Measurements from ENCODE around the gene CD320.
"Not testable (repeated sequence)": the region's sequence is repeated elsewhere in the genome, so short reads cannot be mapped to it uniquely, and the experiment has no call there.

CD320 gene

DNA sequence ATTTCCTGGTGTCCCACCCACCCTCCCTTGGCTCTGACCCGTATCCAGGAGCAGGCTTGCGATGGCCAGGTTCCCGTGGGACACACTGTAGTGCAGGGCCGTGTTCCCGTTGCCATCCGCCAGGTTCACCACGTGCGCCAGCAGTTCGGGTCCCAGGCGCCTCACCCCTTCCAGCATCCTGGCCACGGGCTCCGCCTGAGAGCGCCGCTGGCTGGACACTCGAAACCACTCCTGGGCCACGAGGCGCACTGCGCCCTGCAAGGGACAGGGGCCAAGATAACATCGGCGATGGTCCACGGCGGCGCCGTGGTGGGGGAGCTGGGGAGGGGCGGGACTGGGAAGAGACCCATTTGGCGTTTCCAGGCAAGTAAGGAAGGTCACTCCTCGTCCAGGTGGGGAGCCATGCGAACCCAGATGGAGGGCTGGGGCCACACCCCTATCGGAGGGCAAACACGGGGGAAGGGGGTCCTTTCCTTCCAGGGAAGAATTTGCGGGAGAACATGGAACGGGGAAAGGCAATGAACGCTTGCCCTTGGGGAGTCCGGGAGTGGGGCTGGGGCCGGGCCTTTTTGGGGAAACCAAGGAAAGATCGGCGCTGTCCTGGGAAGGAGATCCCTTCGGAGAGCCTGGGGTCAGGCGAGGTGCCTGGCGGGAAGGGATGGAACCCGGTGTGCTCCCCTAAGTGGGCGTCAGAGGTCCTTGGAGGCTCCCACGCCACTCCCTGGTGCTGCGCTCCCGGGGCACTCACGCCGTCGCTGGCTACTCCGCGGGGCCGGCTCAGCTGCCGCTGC lies 25.0 kb upstream of the CD320 start:
- no peak for DNase-seq

DNA sequence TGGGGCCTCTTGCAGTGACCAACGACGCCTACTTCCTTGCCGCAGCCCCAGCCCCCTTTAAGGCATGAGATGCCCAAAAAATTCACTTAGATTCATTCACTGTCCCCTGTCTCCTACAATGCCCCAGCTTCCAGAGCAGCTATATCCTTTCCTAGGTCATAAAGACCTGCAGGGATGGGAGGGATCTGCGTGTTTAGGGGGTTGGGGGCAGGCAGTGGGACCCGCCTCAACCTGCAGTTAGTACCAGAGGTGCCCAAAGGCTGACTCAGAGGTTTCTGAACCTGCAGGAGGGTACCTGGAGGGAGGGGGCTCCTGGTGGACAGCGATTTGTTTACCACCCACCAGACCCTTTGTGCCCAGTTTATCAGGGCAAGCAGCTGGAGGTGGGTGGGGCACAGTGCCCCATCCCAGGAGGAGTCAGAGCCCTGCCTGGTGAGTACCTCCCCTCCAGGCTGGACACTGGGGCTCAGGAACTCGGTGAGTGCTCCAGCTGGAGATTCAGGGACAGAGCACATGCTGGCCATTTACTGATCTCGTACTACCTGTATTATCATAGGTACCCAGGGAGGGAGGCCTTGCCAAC lies 23.2 kb upstream of the CD320 start:
- DNase-seq, result no peak

DNA sequence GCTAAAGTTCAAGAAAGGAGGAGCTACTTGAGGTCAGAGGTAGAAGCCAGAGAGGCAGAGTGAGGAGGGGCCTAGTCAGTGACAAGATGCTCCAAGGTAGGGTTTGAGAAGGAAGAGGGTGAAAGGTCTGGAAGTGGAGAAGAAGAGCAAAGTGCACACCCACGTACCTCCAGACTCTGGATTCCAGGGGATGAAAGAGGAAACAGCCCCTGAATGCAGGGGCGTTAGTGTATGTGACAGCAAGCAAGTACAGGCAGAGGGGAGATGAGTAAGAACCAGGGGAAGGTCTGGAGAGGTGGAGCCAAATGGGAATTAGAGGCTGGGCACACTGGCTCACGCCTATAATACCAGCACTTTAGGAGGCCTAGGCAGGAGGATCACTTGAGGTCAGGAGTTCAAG lies 21.8 kb upstream of the CD320 start:
- no peak for DNase-seq

DNA sequence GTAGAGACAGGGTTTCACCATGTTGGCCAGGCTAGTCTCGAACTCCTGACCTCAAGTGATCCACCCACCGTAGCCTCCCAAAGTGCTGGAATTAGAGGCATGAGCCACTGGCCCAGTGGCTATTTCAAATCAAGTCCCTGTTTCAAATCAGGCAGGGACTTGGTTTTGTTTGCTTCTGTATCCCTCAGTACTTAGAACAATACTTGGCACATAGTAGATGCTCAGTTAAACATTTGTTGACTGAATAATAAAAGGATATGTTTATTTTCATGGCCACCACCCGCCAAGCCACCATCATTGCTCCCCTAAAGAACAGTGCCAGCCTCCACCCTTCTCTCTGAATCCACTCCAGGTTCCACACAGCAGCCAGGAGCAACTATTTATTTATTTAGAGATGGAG lies 17.3 kb upstream of the CD320 start:
- no peak for DNase-seq

DNA sequence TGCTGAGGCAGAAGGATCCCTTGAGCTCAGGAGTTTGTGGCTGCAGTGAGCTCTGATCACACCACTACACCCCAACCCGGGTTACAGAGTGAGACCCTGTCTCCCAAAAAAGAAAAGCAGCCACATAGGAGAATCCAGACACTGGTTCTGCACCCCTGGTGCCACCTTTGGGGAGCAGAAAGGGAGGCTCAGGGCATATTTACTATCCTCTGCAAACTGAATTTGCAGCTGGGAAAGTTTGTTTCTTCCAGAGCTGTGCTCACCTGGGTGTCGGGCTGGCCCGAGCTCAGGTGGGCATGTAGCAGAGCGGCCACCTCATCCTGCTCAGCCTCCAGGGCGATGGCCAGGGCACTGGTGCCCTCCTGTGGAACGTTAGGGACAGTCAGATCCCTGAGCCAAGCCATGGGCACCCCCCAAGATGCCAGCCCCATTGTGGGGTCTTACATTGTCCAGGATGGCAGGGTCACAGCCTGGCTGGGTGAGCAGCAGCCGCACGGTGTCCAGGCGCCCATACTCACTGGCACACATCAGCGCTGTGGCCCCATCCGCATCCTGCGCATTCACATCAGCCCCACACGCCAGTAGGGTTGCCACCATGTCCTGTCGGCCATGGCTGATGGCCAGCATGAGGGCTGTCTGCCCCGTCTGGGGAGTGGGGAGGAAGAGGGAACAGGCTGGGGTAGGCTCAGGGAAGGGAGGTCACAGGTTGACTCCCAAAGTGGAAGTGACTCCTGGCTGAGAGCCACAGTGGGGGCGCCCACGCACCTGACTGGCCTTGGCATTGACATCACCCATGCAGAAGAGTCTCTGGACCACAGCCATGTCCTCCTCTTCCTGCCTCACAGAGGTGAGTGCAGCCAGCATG lies 16.3 kb upstream of the CD320 start:
- DNase-seq, result no peak

DNA sequence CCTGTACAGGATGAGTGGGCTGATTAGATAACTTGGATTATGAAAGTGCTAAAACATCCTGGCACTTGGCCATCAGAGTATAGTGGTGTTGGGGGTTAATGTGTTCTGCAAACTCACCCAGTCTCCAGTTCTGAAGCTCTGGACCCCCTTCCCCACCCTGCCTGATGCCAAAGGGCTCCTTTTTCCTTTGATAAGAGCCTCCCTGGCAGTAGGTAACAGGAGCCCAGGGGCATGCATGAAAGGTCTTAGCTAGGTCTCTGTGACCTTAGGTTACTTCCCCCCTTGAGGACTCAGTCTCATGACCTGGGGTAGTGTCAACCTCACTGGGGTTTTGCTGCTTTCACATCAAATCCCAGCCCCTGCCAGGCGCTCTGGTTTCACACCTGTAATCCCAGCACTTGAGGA lies 15.6 kb upstream of the CD320 start:
- no peak for DNase-seq

DNA sequence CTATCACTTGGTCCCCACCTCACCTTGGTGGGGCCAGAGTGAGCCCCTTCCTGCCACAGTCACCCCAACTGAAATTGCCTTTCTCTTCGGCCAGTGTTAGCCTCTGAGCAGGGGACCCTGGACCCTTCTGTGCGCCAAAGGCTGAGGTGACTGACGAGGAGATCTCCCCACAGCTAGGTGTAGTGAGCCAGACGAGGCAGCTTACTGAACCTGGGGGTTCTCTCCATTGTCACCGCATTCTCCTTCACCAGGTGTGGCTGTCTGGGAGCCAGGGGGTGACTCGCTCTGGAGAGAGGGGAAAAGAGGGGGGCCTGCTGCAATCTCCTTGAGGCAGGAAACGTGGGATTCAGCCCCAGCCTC lies 14.5 kb upstream of the CD320 start:
- no peak for DNase-seq

DNA sequence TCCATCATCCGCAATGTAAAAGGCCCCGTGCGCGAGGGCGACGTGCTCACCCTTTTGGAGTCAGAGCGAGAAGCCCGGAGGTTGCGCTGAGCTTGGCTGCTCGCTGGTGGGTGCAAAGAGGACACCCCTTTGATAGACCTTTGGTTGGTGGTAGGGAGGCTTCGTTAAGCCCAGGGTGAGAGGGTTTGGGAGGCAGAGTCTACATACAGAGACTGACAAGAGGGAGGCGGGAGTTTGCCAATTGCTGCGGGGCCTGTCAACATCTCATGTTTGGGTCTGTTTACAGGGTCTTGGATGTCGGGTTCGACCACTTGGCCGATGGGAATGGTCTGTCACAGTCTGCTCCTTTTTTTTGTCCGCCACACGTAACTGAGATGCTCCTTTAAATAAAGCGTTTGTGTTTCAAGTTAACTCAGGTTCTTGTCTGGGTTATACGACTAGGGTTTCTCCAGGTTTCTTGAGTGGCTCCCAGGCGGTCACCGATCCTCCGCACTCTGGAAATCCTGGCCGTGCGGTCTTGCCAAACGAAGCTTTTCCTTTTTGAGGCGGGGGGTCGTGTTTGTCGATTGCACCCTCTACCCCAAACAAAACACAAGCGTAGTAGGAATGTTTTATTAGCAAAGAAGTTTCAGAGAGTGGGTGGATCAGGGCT lies 14.0 kb upstream of the CD320 start:
- DNase-seq, result no peak

DNA sequence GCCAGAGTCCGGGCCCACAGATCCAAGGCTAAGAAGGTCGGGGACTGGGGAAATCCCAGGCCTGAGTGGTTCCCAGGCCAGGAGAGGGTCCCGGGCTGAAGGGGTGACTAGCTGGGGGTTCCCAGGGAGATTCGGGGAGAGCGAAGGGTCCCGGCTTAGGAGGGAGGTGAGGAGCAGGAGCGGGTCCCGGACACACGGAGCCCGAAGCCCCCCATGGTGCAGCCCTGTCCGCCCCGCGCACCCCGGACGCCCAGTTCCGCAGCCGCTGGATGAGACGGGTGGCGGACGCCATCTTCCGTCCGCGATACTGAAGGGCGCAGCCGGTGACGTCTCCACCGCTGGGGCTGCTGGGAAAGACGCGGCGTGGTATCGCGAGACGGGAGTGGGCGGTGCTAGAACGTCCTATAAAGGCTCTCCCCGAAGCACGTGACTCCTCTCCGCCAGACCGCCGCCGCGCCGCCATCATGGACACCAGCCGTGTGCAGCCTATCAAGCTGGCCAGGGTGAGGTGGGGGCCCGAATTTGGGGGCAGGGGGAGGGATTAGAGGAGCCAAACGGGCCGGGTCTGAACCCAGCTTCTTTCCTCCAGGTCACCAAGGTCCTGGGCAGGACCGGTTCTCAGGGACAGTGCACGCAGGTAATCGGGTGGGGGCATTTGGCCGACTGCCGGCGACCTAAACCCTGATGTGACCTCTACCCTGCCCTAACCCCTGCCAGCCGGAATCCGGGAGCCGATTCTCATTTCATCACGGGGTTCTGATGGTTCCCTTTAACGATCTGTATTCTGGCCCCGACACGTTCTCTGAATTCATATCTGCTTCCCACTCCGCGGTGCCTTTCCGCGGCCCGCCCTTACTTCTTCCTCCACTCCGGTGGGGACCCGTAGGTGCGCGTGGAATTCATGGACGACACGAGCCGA lies 13.2 kb upstream of the CD320 start, which contains the start of the genes NDUFA7 and RPS28:
TSS of gene NDUFA7 (minus strand) at position 309 of the 919 bp plus-strand sequence. CDS start at position 292, 17 bp downstream.
TSS of gene RPS28 (plus strand) at position 430 of the 919 bp plus-strand sequence. CDS start at position 465, 35 bp downstream.
- DNase-seq, result peak; percentile 97 to 98

DNA sequence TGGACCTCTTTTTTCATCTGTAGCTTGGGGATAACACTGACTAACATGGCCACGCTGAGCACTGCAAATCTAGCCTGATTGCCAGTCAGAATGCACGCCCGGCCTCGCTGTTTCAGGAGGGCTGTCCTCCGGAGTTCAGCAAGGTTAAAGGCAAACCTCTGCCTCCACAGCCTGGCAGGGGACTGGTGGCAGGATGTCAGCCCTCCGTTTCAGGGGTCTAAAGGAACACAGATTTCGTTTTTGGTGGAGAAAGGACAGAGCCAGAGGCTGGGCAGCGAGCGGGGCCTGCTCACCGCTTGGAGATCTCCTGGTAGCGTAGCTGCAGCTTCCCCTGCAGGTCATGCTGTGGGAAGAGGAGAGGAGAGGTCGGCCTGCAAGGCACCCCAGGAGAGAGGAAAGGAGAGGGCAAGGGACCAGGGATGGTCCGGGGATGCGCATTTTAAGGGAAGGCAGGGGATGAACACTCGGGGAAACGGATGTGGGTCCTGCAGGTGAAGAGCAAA lies 12.5 kb upstream of the CD320 start:
- no peak for DNase-seq

DNA sequence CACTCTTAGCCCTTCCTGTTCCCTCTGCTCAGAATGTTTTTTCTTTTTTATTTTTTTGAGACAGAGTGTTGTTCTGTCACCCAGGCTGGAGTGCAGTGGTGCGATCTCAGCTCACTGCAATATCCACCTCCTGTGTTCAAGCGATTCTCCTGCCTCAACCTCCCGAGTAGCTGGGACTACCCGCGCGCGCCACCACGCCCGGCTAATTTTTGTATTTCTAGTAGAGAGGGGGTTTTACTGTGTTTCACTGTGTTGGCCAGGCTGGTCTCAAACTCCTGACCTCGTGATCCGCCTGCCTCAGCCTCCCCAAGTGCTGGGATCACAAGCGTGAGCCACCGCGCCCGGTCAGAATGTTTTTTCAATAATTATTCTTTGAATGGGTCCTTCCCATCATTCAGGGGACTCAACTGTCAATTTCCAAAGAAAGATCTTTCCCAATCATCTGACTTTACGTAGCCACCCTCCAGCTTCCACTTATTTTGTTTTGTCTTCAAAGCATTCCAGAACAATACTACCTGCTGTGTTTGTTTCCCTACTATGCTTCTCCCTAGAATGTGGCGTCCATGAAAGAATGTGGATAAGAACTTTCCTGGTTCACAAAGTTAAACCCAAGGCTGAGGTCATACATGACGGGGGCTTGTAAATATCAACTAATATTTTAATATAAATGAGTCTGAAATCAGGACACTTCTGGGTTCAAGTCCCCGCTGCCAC lies 11.8 kb upstream of the CD320 start:
- no peak for DNase-seq

DNA sequence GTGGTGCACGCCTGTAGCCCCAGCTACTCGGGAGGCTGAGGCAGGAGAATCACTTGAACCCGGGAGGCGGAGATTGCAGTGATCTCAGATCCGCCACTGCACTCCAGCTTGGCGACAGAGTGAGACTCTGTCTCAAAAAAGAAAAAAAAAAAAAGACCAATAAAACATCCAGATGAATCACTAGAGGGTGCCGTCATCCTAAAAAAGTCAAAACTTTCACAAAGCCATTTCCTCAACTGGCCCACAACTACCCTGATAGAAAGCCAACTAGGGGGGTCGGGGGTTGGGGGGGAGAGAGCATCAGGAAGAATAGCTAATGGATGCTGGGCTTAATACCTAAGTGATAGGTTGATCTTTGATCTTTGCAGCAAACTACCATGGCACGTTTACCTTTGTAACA lies 10.7 kb upstream of the CD320 start:
- DNase-seq, result not testable (repeated sequence)

DNA sequence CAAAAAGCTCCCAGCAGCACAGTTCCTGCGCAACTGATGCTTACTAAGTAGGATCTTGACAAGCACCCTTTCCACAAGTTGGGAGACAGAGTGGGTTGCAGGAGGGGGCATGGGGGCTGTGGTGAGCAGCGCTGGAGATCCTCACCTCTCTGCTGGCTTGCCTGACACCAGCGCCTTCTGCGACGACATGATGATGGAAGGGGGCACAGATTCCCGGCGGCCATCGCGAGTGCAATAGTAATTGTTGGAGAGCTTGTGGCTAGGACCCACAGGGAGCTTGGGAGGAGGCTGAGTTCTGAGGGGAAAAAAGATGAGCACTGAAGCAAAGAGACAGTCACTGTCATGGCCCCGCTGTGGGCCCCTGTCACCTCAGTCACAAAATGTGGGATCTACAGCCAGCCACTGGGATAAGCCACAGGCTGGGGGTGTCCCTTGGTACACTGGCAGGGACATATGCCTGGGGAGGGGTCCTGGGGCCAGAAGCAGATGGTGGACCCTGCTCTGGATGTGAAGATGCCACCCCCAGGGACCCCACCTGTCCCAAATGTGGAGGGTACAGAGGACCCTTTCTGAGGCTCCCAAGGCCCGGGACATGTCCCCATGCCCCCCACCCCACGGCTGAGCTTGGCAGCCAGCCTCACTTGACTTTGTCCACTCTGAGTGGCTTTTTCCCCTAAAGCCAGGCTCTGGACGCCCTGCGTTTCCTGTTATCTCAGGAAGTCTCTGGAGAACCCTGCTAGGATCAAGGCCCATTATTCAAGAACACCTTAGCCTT lies 8.4 kb upstream of the CD320 start:
- DNase-seq, result no peak

DNA sequence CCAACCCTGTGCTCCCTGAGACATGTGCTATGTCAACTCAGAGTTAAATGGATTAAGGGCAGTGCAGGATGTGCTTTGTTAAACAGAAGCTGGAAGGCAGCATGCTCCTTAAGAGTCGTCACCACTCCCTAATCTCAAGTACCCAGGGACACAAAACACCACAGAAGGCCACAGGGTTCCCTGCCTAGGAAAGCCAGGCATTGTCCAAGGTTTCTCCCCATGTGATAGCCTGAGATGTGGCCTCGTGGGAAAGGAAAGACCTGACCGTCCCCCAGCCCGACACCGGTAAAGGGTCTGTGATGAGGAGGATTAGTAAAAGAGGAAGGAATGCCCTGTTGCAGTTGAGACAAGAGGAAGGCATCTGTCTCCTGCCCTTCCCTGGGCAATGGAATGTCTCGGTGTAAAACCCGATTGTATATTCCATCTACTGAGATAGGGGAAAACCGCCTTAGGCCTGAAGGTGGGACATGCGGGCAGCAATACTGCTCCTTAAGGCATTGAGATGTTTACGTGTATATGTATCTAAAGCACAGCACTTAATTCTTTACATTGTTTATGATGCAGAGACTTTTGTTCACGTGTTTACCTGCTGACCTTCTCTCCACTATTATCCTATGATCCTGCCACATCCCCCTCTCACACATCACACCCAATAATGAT lies 7.0 kb upstream of the CD320 start:
- not testable (repeated sequence) for DNase-seq

DNA sequence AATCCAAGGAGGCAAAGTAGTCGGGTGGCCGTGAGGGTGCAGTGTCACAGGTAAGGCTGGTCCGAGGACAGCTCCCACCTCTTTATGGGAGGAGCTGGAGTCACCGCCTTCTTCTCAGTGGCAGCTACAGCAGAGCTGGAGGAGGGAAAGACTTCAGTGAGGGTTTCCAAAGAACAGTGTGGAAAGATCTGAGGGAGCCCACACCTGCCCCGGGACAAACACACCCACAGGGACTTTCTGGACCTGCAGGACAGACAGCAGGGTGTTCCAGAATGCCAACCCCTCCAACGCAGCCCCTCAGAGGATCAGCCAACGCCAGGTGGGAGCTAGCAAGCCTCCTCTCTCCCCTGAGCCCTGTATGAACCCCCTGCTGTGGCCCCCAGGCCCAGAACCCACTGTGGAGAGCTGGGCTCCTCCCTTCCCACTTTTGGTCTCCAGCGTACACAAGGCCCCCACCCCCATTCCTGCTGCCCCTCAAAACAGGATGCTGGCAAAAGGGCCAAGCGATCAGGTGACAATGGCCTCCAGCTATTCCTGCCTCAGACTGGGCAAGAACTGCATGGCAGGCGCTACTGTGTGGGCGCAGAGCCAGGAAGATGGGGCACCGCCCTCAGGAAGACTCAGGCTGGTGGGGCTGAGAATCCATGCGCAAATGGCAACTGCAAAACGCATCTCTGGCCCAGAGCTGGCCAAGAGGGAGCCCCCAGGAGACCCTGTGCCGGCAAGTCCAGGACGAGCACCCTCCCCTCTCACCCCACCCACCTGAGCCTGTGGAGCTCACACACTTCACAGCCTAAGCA lies 3.5 kb upstream of the CD320 start:
- DNase-seq, result no peak

DNA sequence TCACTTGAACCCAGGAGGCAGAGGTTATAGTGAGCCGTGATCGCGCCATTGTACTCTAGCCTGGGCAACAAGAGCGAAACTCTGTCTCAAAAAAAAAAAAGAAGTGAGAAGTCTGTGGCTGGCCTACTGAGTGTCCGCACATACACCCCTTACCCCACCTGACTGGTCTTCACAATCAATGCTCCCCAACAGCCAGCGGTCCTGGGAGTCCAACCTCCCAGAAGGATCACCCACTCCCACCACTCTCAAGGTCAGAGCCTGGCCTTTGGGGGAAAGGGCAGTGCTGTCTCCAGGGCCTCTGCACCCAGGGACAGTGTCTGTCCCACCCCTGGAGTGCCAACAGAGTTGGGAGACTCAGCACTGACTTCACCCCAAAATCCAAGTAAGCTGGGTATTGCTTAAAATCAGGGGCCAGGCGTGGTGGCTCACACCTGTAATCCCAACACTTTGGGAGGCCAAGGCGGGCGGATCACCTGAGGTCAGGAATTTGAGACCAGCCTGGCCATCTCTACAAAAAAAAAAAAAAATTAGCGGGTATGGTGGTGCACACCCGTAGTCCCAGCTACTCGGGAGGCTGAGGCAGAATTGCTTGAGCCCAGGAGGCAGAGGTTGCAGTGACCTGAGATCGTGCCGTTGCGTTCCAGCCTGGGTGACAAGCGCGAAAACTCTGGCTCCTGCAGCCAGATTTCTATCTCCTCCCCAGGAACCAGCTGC lies 2.3 kb upstream of the CD320 start:
- no peak for DNase-seq

DNA sequence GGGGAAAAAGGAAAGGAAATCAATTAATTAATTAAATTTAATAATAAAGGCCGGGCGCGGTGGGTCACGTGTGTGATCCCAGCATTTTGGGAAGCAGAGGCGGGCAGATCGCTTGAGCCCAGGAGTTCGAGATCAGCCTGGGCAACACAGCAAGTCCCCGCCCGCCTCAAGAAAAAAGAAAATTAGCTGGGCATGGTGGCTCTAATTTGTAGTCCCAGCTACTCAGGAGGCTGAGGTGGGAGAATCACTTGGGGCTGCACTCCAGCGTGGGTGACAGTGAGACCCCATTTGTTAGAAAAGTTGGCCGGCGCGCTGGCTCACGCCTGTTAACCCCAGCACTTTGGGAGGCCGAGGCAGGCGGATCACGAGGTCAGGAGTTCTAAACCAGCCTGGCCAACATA lies 733 bp upstream of the CD320 start:
- no peak for DNase-seq

DNA sequence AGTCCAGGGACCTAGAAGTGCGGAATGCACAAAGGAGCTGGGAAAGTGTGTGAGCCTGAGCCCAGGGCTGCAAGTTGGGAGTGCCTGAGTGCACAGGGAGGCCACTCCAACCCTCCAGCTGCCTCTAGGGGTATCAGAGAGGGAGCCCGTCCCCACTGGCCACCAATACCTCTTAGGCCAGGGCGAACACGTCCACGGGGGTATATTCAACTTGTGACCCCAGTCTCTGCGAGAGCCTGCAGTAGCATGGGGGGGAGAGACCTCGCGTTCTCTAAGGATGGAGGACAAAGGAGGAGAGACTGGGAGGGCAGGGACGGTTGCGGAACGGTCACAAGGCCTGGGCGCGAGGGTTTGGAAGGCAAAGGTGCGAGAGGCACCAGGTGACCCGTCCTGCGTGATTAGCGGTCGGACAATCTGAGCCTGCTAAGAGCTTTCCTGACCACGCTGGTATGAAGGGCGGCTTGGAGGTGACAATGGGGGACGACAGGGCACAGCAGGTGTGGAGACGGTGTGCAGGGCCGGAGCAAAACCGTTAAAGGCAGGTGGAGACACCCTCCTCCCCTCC lies 676 bp downstream of the CD320 start:
- DNase-seq, result peak in 1 of 2 donors; percentile 7
